GM19467 (cell line): ENCODE results near the gene TIPARP.
"Not testable (repeated sequence)": the region's sequence is repeated elsewhere in the genome, so short reads cannot be mapped to it uniquely, and the experiment has no call there.

Source experiments
- ATAC-seq: cut with Tn5 transposase; IDR thresholded peaks from one replicate; pipeline ENCODE4 v1.9.1; 2021; ENCODE audit warnings: mild to moderate bottlenecking, moderate library complexity; ENCODE audit not compliant: unreplicated experiment

TIPARP gene

DNA sequence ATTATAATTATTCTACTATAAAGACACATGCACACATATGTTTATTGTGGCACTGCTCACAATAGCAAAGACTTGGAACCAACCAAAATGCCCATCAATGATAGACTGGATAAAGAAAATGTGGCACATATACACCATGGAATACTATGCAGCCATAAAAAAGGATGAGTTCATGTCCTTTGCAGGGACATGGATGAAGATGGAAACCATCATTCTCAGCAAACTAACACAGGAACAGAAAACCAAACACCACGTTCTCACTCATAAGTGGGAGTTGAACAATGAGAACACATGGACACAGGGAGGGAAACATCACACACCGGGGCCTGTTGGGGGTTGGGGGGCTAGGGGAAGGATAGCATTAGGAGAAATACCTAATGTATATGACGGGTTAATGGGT, 62.7 kb downstream of the TIPARP start:
- ATAC-seq = not testable (repeated sequence)

DNA sequence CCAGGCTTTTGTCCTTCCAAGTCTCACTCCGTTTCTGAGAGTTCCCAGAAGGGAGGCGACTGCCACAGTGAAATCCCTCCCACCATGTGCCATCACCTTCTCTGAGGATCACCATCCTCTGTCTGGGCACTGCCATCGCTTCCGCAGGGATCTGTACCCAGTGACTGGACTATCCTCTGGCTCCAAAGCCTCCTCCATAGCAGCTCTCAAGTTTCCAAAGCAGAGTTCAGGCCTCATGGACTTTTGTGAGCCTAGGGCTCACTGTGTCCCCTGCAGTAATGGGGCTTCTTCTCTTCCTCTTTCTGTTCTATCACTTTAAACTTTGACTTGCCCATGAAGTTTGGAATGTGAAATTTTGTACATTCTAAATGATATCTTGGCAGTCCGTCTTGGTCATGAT, 63.9 kb downstream of the TIPARP start:
- no peak for ATAC-seq

DNA sequence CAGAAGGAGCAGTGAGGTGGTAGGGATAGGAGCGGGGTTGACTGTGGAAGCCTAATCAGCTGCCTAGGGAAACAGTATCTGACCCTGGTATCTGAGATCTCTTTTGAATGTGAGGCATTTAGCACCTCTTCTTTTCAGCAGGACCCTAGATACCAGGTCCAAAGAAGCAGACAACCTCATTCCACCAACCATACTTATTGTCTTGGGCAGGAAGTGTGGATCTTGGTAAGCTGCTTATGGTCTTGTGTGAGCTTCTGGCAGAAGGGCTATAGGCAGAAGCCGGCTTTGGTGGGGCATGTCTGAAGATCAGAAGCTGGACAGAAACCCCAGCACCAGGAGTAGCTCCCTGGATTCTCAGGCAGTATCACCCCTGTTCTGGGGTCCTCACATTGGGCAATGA, 65.6 kb downstream of the TIPARP start:
- ATAC-seq = no peak

DNA sequence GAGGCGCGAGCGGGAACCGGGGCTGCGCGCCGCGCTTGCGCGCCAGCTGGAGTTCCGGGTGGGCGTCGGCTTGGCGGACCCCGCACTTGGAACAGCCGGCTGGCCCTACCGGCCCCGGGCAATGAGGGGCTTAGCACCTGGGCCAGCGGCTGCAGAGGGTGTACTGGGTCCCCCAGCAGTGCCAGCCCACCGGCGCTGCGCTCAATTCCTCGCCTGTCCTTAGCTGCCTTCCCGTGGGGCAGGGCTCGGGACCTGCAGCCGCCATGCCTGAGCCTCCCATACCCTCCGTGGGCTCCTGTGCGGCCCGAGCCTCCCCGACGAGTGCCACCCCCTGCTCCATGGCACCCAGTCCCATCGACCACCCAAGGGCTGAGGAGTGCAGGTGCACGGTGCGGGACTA, 66.2 kb downstream of the TIPARP start:
- not testable (repeated sequence) for ATAC-seq

DNA sequence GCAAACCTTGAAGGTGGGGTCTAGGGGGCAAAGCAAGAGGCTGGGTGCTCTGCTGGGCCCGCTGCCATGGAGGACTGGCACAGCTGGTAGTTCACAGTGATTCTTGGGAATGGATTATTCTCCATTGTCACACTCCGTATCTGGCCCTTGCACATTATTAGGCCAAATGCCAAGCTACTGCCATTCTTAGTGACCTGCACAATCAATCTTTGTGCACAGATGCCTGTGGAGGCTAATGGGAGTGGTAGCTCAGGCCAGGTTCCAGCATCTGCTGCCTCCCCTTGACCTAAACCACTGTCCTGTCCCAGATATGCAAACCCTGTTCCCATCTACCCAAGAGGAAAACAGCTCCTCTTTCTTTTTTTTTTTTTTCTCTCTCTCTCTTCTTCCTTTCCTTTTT, 67.5 kb downstream of the TIPARP start:
- ATAC-seq = no peak

DNA sequence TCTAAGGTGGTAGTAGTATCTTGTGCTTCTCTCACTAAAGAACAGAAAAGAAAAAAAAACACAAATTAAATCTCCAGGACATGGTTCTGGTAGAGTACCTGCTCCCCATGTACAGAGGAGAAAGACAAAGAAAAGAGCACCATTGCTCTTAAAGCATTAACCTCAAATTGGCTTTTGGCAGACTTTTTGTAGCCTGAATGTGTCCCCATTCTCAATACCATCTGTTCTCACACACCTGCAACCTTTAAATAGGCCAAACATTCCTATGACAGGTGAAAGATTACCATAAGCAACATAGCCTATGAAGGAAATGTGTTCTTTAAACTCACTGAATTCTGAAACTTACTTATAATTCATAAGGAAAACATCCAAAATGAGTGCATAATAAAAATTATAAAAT, 68.0 kb downstream of the TIPARP start:
- ATAC-seq = no peak

DNA sequence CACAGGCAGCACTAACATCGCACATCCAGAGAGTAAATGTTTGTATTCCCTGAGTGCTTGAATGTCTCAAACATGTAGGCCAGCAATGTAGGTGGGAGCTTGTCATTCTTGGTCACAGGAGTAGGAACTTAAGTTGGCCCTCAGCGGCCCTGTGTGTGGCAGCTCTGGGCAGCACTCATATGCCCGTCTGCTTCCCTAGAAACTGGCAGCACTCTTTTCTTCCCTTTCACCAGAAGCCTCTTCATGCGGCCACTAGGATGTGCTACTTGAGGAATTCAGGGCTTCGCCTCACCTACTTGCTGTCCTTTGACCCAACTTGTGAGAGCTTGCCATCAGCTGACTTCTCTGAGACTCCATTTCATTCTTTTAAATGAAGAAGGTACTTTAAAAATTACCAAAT, 69.5 kb downstream of the TIPARP start:
- ATAC-seq = no peak

DNA sequence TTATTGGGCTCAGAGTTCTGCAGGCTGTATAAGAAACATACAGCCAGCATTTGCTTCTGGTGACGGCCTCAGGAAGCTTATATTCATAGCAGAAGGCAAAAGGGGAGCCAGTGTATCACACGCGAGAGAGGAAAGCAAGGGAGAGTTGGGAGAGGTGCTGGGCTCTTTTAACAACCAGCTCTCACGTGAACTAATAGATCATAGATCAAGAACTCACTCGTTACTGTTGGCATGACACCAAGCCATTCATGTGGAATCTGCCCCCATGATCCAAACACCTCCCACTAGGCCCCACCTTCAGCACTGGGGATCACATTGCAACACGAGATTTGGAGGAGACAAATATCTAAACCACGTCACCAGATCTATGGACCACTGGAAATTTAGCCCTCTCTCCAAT, 70.2 kb downstream of the TIPARP start:
- no peak for ATAC-seq

DNA sequence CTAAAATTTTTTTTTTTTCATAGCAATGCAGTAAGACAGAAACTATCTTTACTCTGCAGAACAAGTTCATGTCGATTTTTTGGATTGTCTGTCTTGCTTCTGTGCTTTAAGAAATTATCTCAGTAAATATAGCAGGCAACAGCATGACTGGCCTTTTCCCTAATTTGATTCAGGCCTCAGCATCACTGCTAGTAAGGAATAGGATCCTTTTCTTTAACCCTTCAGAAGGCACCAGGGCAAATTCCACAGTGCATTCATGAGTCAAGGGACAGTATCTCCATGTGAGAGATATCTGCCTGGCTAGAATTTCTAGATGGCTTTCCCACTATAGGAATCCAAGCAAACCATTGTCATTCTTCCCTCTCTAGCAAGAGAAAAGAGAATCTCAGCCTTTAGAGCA, 71.4 kb downstream of the TIPARP start:
- ATAC-seq = no peak

DNA sequence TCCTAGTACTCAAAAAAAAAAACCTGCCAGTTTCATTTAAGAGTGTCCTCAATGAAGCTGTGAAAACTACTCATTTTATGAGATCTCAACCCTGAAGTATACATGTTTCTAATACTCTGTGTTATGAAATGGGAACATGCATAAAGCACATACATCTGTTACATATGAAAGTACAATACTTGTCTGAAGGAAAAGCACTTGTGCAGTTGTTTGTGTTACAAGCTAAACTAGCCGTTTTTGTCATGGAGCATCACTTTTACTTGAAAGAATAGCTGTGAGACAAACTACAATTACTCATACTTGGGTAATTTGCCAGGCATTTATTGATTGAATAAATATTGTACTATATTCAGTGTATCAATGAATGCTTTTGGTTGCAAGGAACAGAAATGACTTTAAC, 72.7 kb downstream of the TIPARP start:
- ATAC-seq = no peak

DNA sequence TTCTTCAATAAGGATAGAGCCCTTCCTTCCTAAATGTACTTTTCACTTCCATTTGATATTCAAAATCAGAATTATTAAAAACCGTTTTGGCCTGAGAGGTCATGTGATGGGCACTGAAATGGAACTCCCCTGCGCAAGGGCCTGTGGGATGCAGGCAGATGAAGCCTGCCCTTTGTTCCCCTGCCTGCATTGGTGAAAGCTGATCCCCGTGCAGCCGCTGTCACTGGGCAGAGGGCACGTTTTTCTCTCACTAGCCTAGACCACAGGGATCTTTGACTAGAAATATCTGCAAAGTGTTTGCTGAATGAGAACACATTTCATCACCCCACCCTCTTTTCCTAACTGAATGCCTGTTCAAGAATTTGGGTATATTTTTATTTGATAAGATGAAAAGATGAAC, 74.9 kb downstream of the TIPARP start:
- no peak for ATAC-seq

DNA sequence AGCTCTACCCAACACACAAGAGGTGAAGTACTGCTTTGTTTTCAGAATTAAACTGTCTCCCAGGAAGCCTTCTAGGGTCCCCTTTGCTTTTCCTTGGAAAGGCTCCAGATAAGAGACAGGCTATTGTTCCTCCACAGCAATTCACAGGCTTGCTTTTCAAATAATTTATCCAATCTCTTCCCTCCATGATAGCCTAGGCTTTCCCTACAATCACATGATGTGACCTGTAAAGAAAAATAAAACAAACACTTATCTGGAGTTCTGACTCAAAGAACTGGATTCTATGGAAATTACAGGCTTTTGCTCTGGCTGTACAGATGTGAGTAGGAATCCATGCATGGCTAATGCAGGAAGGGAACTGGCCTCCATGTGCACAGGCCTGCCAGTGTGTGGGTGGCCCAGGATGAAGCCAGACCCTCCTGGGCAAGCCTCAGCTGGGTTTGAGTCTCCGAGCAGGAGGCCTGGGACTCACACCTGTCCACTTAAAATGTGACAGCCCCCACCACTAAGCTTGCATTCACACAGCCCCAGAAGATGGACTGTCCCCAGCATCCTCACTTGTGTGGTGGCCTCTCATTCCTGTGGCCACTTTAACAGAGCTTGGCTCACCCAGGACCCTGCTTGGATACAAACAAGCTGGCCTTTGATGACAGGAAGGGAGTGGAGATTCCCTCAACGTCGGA, 75.9 kb downstream of the TIPARP start:
- no peak for ATAC-seq

DNA sequence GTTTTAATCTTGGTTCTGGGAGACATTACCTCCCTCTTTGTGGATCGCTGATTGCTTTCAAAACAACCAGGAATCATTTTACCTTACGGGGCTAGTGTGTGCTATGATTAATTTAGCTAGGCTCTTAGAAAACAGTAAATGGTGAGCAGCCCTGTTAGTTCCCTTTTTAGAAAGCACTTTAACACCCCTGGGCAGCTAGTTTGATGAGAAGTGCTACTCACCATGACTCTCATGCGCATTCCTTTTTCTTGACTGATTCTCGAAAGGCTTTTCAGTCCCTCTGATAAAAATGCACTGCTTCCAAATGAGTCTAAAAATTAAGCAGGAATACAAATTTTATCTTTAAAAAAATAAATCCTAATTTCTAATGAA, 76.5 kb downstream of the TIPARP start:
- ATAC-seq = no peak

DNA sequence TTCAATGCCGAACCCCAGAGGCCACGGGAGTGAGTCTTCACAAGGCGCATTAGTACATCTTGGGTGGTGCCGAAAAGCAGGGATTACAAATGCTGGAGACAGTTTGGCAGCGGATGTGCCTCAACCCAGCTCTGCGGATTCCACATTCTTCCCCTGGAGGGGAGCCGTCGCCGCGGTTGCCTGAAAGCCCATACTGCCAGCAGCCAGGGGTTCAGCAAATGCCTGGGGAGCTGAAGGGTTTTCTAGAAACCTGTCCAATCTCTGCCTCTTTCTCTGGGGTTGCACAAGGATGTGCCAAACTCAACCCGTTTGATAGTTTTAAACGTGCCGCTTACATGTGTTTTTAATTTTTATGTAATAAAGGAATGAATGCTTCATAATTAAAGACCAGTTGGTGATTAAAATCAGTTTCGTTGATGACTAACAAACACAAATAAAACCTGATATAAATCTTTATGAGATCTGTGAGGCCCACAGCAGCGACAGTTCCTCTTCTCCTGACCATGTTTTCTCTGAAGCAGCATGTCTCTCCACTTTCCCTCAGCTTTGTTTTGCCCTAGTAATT, 77.2 kb downstream of the TIPARP start:
- no peak for ATAC-seq
